ENCODE measurements around the gene EML6. TPM values are rescaled to one million over a fixed set of nuclear protein-coding genes. Genes with fewer than 3 reads are reported as not detected.

EML6 gene
- total RNA-seq, 1 experiment from 2014 or later = 6.6 TPM

- RAD21 ChIA-PET (ENCODE audit: low non-redundant PET in 1 of 2, low total read pairs in 2 of 2, uncharacterized antibody in 2 of 2, unreplicated experiment in 2 of 2) = no interaction called here
- no peak for DNase-seq (ENCODE audit: low read depth, low spot score)
These were observed 286.7 kb downstream of the EML6 start for GRCh38 chr2:55010149-55010591.

More at GRCh38 chr2:55010149-55010591, 286.7 kb downstream of the EML6 start:
- peaks cover 47% of the 10 kb centered on the region; the same call in 1 of the 2 replicates for H4K20me1 ChIP-seq (ENCODE audit: insufficient read depth)
- H3K27ac ChIP-seq (ENCODE audit: low read depth, low read length) = no peak overlapping the region
- POLR2A ChIA-PET = no interaction called here
- H3K4me3 ChIP-seq (replicated peaks in 1 of 2; ENCODE audit: low read depth in 1 of 2, low read length in 2 of 2) = no peak overlapping the region
- CTCF ChIA-PET = no interaction called here
- no peaks in the 10 kb centered on the region for H3K36me3 ChIP-seq (ENCODE audit: control insufficient read depth in 1 of 2, insufficient read depth in 2 of 2, low read length in 2 of 2)
- H3K9me3 ChIP-seq (ENCODE audit: control insufficient read depth in 1 of 2, insufficient read depth in 1 of 2, low read depth in 1 of 2, low read length in 2 of 2) = no peaks in the 10 kb centered on the region
- no peaks in the 10 kb centered on the region for H3K9me2 ChIP-seq (ENCODE audit: insufficient read depth)
- intact Hi-C loops (cut with micrococcal nuclease) = loop anchor here (10.0 kb wide), 1 partner anchor 345 kb away; no protein-coding TSS in a partner anchor
- no peak overlapping the region for H3K9ac ChIP-seq (ENCODE audit: low read length)
- TF ChIP-seq POLR2AphosphoS5 (IDR thresholded peaks at IDR 0.05; ENCODE audit: low read depth, low read length) = no peak
- TF ChIP-seq ATF3 (IDR thresholded peaks at IDR 0.05) = no peak
- no peak for TF ChIP-seq EZH2phosphoT487 (IDR thresholded peaks at IDR 0.05; ENCODE audit: borderline replicate concordance)
- TF ChIP-seq EZH2 (IDR thresholded peaks at IDR 0.05) = no peak
- no peak for TF ChIP-seq MAX (IDR thresholded peaks at IDR 0.05)
- TF ChIP-seq TCF7L2 (IDR thresholded peaks at IDR 0.05; ENCODE audit: borderline replicate concordance, extremely low read depth, insufficient read depth, insufficient read length) = no peak
- TF ChIP-seq ELF1 (IDR thresholded peaks at IDR 0.05; ENCODE audit: borderline replicate concordance, low read depth) = no peak
- TF ChIP-seq, protein P1, sequence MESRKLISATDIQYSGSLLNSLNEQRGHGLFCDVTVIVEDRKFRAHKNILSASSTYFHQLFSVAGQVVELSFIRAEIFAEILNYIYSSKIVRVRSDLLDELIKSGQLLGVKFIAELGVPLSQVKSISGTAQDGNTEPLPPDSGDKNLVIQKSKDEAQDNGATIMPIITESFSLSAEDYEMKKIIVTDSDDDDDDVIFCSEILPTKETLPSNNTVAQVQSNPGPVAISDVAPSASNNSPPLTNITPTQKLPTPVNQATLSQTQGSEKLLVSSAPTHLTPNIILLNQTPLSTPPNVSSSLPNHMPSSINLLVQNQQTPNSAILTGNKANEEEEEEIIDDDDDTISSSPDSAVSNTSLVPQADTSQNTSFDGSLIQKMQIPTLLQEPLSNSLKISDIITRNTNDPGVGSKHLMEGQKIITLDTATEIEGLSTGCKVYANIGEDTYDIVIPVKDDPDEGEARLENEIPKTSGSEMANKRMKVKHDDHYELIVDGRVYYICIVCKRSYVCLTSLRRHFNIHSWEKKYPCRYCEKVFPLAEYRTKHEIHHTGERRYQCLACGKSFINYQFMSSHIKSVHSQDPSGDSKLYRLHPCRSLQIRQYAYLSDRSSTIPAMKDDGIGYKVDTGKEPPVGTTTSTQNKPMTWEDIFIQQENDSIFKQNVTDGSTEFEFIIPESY (IDR thresholded peaks at IDR 0.05; ENCODE audit: extremely low read depth, insufficient replicate concordance, low read length) = no peak
- TF ChIP-seq FOSL1 (IDR thresholded peaks at IDR 0.05; ENCODE audit: low read depth) = no peak
- TF ChIP-seq EGR1 (IDR thresholded peaks at IDR 0.05; ENCODE audit: low read depth) = no peak
- no peak for TF ChIP-seq CTCF (IDR thresholded peaks at IDR 0.05 in 2 of 3, conservative IDR thresholded peaks at IDR 0.05 in 1 of 3; ENCODE audit: borderline replicate concordance in 1 of 3, insufficient read depth in 1 of 3, low read depth in 2 of 3, low read length in 2 of 3)
- no peak for TF ChIP-seq POLR2A (IDR thresholded peaks at IDR 0.05; ENCODE audit: borderline replicate concordance, extremely low read depth, insufficient read depth, insufficient read length)
- ATAC-seq = no peak
- peaks cover 22 to 36% of the 10 kb centered on the region in 2 experiments for H3K4me1 ChIP-seq (ENCODE audit: control insufficient read depth in 1 of 2, insufficient read depth in 2 of 2, low read length in 2 of 2)
- peaks cover 100% of the 10 kb centered on the region for H3K79me2 ChIP-seq (ENCODE audit: insufficient read depth, low read length)
- no peak overlapping the region for H2AFZ ChIP-seq (ENCODE audit: low read depth, low read length, poor library complexity, severe bottlenecking)
- no peak overlapping the region for H3K4me2 ChIP-seq (ENCODE audit: low read length)
- BruUV-seq (replicated peaks) = no TSS peak
- H3K27me3 ChIP-seq (ENCODE audit: insufficient read depth, low read length) = no peaks in the 10 kb centered on the region

All from HCT116 (cell line).